GM12878 (cell line): ENCODE data around the gene TMEM255B. TPM values are rescaled to one million over a fixed set of nuclear protein-coding genes. Genes with fewer than 3 reads are reported as not detected.

Experiments used
- ATAC-seq: fragments of 200-7000 bp; cut with Tn5 transposase; 3 replicates; pipeline ENCODE4 v1.9.1; 2020; ENCODE audit warnings: mild to moderate bottlenecking, moderate library complexity
- BruUV-seq: library from RNA; stranded (reverse); fragments of 400-500 nt; replicated peaks from 2 replicates; lab custom pipeline; 2021; lab: Mats Ljungman, UMichigan
- CTCF ChIA-PET: fragments of 300-600 bp; sonication (Branson Sonifier 250); formaldehyde crosslinking; extraction: SDS; loops from one replicate; lab custom pipeline; 2021; ENCODE audit warnings: inconsistent platforms; lab: Yijun Ruan, JAX
- POLR2A ChIA-PET: fragments of 350-600 bp; formaldehyde crosslinking; extraction: SDS; loops from one replicate; lab custom pipeline; 2021; ENCODE audit warnings: inconsistent platforms; lab: Charles Lee
- RAD21 ChIA-PET: fragments of 300-600 bp; sonication (Branson Sonifier 250); formaldehyde crosslinking; loops from one replicate; lab custom pipeline; 2023; ENCODE audit warnings: antibody characterized with exemption; ENCODE audit not compliant: unreplicated experiment; lab: Charles Lee
- SMC1A ChIA-PET: fragments of 300-600 bp; sonication (Branson Sonifier 250); formaldehyde crosslinking; loops from one replicate; lab custom pipeline; 2023; ENCODE audit not compliant: unreplicated experiment, uncharacterized antibody; lab: Charles Lee
- DNase-seq: peaks from one replicate; pipeline ENCODE4 v3.0.0-alpha.2; 2011; ENCODE audit warnings: low read depth, low spot score
- FAIRE-seq: peaks from 3 replicates; lab custom pipeline; 2011; peaks lifted over from hg19 to GRCh38; lab: Jason Lieb, UNC
- H2AFZ ChIP-seq: 2 replicates; pipeline ENCODE4 v1.6.0; 2011; ENCODE audit warnings: low read depth, low read length, control low read depth; ENCODE audit not compliant: control insufficient read depth
- H3K27ac ChIP-seq: 2 replicates; pipeline ENCODE4 v1.5.1; 2011; ENCODE audit warnings: control low read depth; ENCODE audit not compliant: control insufficient read depth, insufficient read depth
- H3K27me3 ChIP-seq, 2 experiments: replicated peaks in 1 of 2; 2 replicates each; pipeline versions ENCODE4 v1.6.0 to v1.6.1; 2011; ENCODE audit warnings: low read length in 1 of 2; ENCODE audit not compliant: control insufficient read depth in 2 of 2, insufficient read depth in 2 of 2
- H3K36me3 ChIP-seq, 2 experiments: 2 replicates each; pipeline ENCODE4 v1.5.1; 2011; ENCODE audit warnings: low read length in 1 of 2; ENCODE audit not compliant: control insufficient read depth in 2 of 2, insufficient read depth in 2 of 2
- H3K4me1 ChIP-seq: 2 replicates; pipeline ENCODE4 v1.6.1; 2011; ENCODE audit warnings: mild to moderate bottlenecking, low read length, moderate library complexity, mixed read lengths; ENCODE audit not compliant: control insufficient read depth, insufficient read depth
- H3K4me2 ChIP-seq: 2 replicates; pipeline ENCODE4 v1.6.0; 2011; ENCODE audit warnings: control low read depth; ENCODE audit not compliant: control insufficient read depth, insufficient read depth
- H3K4me3 ChIP-seq: fragments of 200-600 bp; sonication (generic); 2 replicates; pipeline ENCODE4 v1.5.1; 2016
- H3K79me2 ChIP-seq: 2 replicates; pipeline ENCODE4 v1.6.0; 2011; ENCODE audit warnings: low read length; ENCODE audit not compliant: control insufficient read depth, insufficient read depth
- H3K9ac ChIP-seq: 2 replicates; pipeline ENCODE4 v1.8.0; 2011; ENCODE audit warnings: low read length, control low read depth, mixed read lengths; ENCODE audit not compliant: control insufficient read depth, insufficient read depth
- H3K9me3 ChIP-seq: replicated peaks from 3 replicates; pipeline ENCODE4 v1.5.1; 2011; ENCODE audit warnings: mild to moderate bottlenecking, low read length; ENCODE audit not compliant: control insufficient read depth, insufficient read depth
- H4K20me1 ChIP-seq: 2 replicates; pipeline ENCODE4 v1.6.0; 2011; ENCODE audit not compliant: control insufficient read depth, insufficient read depth
- ASH2L ChIP-seq: fragments of 300-600, 200-600 bp; sonication (generic); IDR thresholded peaks from 2 replicates; pipeline ENCODE4 v1.6.1; 2017; ENCODE audit warnings: low read depth, mild to moderate bottlenecking, borderline replicate concordance
- CBFB ChIP-seq: IDR thresholded peaks from 2 replicates; pipeline ENCODE4 v1.6.1; 2016; ENCODE audit warnings: antibody characterized with exemption, low read depth
- CREB1 ChIP-seq: IDR thresholded peaks from 2 replicates; pipeline ENCODE4 v1.6.1; 2012; ENCODE audit warnings: low read depth, mild to moderate bottlenecking, inconsistent platforms
- EGR1 ChIP-seq, 2 experiments: IDR thresholded peaks; 1 replicate in 1 of 2; 2 replicates in 1 of 2; pipeline ENCODE4 v1.6.1; 2011 to 2012; ENCODE audit warnings: low read depth in 2 of 2, low read length in 2 of 2, borderline replicate concordance in 1 of 2, mild to moderate bottlenecking in 1 of 2, moderate library complexity in 1 of 2
- ESRRA ChIP-seq: IDR thresholded peaks from 2 replicates; pipeline ENCODE4 v1.6.1; 2012; ENCODE audit warnings: mild to moderate bottlenecking, low read length, improper control_type of control experiment
- EZH2 ChIP-seq: IDR thresholded peaks from 2 replicates; pipeline ENCODE4 v1.6.1; 2012; ENCODE audit warnings: low read depth, mild to moderate bottlenecking, control low read depth, inconsistent platforms, low read length, borderline replicate concordance; ENCODE audit not compliant: control insufficient read depth
- FOXM1 ChIP-seq: IDR thresholded peaks from 2 replicates; pipeline ENCODE4 v1.6.1; 2012; ENCODE audit warnings: low read depth, mild to moderate bottlenecking, inconsistent platforms, low read length, moderate library complexity
- IRF4 ChIP-seq: IDR thresholded peaks from 2 replicates; pipeline ENCODE4 v1.6.1; 2011; ENCODE audit warnings: low read depth, low read length
- PAX5 ChIP-seq: IDR thresholded peaks from 2 replicates; pipeline ENCODE4 v1.6.1; 2011; ENCODE audit warnings: low read depth, low read length, borderline replicate concordance
- RELB ChIP-seq: fragments of 450-650 bp; IDR thresholded peaks from 2 replicates; pipeline ENCODE4 v1.6.1; 2017; ENCODE audit warnings: low read depth, mild to moderate bottlenecking, moderate library complexity
- SRF ChIP-seq, 2 experiments: IDR thresholded peaks; 2 replicates each; pipeline ENCODE4 v1.6.1; 2011; ENCODE audit warnings: low read depth in 2 of 2, low read length in 2 of 2, mild to moderate bottlenecking in 1 of 2, moderate library complexity in 1 of 2
- SUZ12 ChIP-seq: fragments of 200-600 bp; sonication (generic); IDR thresholded peaks from one replicate; pipeline ENCODE4 v1.6.1; 2018; ENCODE audit warnings: antibody characterized with exemption, mild to moderate bottlenecking; ENCODE audit not compliant: unreplicated experiment
- TCF3 ChIP-seq: IDR thresholded peaks from 2 replicates; pipeline ENCODE4 v1.6.1; 2012; ENCODE audit warnings: low read depth, mild to moderate bottlenecking, low read length, borderline replicate concordance; ENCODE audit not compliant: insufficient read depth
- YY1 ChIP-seq: IDR thresholded peaks from 2 replicates; pipeline ENCODE4 v1.6.1; 2011; ENCODE audit warnings: low read depth, mild to moderate bottlenecking, low read length
- ZNF24 ChIP-seq: fragments of 450-650 bp; IDR thresholded peaks from 2 replicates; pipeline ENCODE4 v1.6.1; 2017; ENCODE audit warnings: antibody characterized with exemption, mild to moderate bottlenecking
- ZZZ3 ChIP-seq: IDR thresholded peaks from 2 replicates; pipeline ENCODE4 v1.6.1; 2011; ENCODE audit warnings: low read depth; ENCODE audit not compliant: control insufficient read depth, insufficient read length
- WGBS: methylation state at CpG from one replicate; pipeline ENCODE4 v1.1.6; 2016; ENCODE audit warnings: low lambda C conversion rate; ENCODE audit not compliant: insufficient replicate concordance, insufficient coverage; ENCODE audit errors: missing lambda C conversion rate; 5-methylcytosine and 5-hydroxymethylcytosine counted together
- in situ Hi-C: fragments of 300-500 bp; cut with MboI; formaldehyde crosslinking; loops from 9 replicates; pipeline ENCODE4 v1.14.3; 2018; ENCODE audit warnings: mixed read lengths
- intact Hi-C: fragments of 100-400 bp; cut with micrococcal nuclease; formaldehyde crosslinking; loops from one replicate; pipeline ENCODE4 v1.14.2; 2022; ENCODE audit not compliant: unreplicated experiment
- polyA plus RNA-seq, 11 experiments: library from polyadenylated mRNA; depleted of rRNA in 4 of 11; unstranded in 6 of 11; stranded (reverse) in 5 of 11; fragments of >200 nt; fragmentation: Nextera tagmentation in 4 of 11; fragmentation: Illumina TruSeq in 1 of 11; extraction: Ambion mirVana in 4 of 11; extraction: Trizol in 1 of 11; gene quantifications; 1 replicate in 1 of 11; 2 replicates in 10 of 11; pipeline versions ENCODE4 v1.2.1 to v1.2.3, GENCODE V29; 2011 to 2016; ENCODE audit warnings: inconsistent platforms in 2 of 11, missing spikeins in 2 of 11, low read depth in 1 of 11
- total RNA-seq, 4 experiments: library from RNA; depleted of rRNA in 3 of 4; stranded (reverse); fragments of >200 nt in 3 of 4; fragmentation: Illumina TruSeq in 1 of 4; extraction: Trizol in 1 of 4; gene quantifications; 2 replicates each; pipeline versions ENCODE4 v1.2.1 to v1.2.3, GENCODE V29; 2013 to 2021
- TF ChIP-seq, protein P1 (sequence below): fragments of 450-650 bp; IDR thresholded peaks from 2 replicates; pipeline ENCODE4 v1.6.1; 2017; ENCODE audit warnings: mild to moderate bottlenecking
- TF ChIP-seq, protein P2 (sequence below): IDR thresholded peaks from 2 replicates; pipeline ENCODE4 v1.6.1; 2011; ENCODE audit warnings: low read depth, low read length, improper control_type of control experiment, borderline replicate concordance

TMEM255B gene
- total and polyA plus RNA-seq, 10 of the 15 experiments (the other 5 are each of a cell fraction or from before 2014, with no cell fraction given): 0.04 to 0.62 (median 0.13) TPM; not detected in 3

DNA sequence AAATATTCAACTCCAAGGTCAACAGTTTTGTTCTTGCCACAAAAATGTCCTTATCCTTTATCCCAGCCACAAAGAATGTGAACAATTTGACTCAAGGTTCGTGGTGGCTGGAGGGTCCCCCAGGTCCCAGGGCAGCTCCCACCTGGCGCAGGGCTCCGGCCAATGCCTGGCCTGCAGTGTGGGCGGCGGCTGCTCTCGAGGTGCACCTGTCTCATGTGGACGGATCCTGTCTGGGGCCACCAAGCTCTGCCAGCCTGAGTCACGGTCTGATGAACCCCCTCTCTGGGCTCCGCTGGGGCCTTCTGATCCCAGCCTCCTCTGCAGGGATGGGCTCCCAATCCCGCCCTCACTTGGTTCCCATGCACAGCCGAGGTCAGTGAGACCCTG lies 55.4 kb downstream of the TMEM255B start:
- no peak overlapping the region for H3K9ac ChIP-seq
- H3K36me3 ChIP-seq: no peaks in the 10 kb centered on the region
- 0 out of 3 replicates have a peak, but pooled peaks cover 2% of the 10 kb centered on the region for H3K9me3 ChIP-seq
- H4K20me1 ChIP-seq: no peaks in the 10 kb centered on the region
- H3K4me2 ChIP-seq: no peak overlapping the region
- H3K27ac ChIP-seq: no peak overlapping the region
- no TSS peak for BruUV-seq
- no peak overlapping the region for H3K4me3 ChIP-seq
- in situ Hi-C loops: no loop called here
- no peaks in the 10 kb centered on the region; the same call in 1 of the 2 replicates for H3K79me2 ChIP-seq
- ChIA-PET SMC1A (interaction anchor here (0.9 kb wide), 1 partner anchor 409 kb away, joined by 3 read pairs; no protein-coding TSS in a partner anchor), POLR2A (no interaction called here), RAD21 (no interaction called here), CTCF (no interaction called here)
- no peaks in the 10 kb centered on the region for H3K4me1 ChIP-seq
- no peak for ATAC-seq
- FAIRE-seq: no peak
- DNase-seq: no peak
- TF ChIP-seq ASH2L (no peak), IRF4 (no peak), CBFB (no peak), FOXM1 (no peak), CREB1 (no peak), PAX5 (no peak), TCF3 (no peak), ZNF24 (no peak), SUZ12 (no peak), EGR1 (IDR thresholded peaks at IDR 0.05; ENCODE audit: borderline replicate concordance in 1 of 2, low read depth in 2 of 2, low read length in 2 of 2) (no peak), ZZZ3 (no peak), SRF (IDR thresholded peaks at IDR 0.05; ENCODE audit: low read depth in 2 of 2, low read length in 2 of 2) (no peak), ESRRA (no peak), YY1 (no peak), EZH2 (no peak), RELB (no peak)
- TF ChIP-seq, protein P1, sequence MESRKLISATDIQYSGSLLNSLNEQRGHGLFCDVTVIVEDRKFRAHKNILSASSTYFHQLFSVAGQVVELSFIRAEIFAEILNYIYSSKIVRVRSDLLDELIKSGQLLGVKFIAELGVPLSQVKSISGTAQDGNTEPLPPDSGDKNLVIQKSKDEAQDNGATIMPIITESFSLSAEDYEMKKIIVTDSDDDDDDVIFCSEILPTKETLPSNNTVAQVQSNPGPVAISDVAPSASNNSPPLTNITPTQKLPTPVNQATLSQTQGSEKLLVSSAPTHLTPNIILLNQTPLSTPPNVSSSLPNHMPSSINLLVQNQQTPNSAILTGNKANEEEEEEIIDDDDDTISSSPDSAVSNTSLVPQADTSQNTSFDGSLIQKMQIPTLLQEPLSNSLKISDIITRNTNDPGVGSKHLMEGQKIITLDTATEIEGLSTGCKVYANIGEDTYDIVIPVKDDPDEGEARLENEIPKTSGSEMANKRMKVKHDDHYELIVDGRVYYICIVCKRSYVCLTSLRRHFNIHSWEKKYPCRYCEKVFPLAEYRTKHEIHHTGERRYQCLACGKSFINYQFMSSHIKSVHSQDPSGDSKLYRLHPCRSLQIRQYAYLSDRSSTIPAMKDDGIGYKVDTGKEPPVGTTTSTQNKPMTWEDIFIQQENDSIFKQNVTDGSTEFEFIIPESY: no peak
- TF ChIP-seq, protein P2, sequence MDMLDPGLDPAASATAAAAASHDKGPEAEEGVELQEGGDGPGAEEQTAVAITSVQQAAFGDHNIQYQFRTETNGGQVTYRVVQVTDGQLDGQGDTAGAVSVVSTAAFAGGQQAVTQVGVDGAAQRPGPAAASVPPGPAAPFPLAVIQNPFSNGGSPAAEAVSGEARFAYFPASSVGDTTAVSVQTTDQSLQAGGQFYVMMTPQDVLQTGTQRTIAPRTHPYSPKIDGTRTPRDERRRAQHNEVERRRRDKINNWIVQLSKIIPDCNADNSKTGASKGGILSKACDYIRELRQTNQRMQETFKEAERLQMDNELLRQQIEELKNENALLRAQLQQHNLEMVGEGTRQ: no peak
- WGBS: 78% methylated on average over 11 of the region's 11 CpGs
- no peaks in the 10 kb centered on the region for H3K27me3 ChIP-seq
- intact Hi-C loops: loop anchor here (10.0 kb wide), 1 partner anchor 330 kb away; no protein-coding TSS in a partner anchor
- H2AFZ ChIP-seq: no peak overlapping the region
